Measurements from ENCODE around the gene GLTPD2.

DNA sequence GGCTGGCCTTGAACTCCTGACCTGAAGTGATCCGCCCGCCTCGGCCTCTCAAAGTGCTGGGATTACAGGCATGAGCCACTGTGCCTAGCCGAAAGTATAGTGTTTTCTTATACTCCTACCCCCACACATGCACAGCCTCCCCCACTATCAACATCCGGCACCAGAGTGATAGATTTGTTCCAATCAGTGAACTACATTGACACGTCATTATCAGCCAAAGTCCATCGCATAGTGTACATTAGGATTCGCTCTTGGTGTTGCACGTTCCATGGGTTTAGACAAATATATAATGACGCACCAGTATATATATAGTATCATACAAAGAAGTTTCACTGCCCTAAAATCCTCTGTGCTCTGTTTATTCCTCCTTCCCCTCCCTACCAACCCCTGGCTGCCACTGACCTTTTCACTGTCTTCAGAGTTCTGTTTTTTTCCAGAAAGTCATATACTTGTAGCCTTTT is 29.0 kb upstream of the GLTPD2 start:
- TF ChIP-seq POLR2A (IDR thresholded peaks at IDR 0.05): peak; percentile 47
- TF ChIP-seq, protein P1, sequence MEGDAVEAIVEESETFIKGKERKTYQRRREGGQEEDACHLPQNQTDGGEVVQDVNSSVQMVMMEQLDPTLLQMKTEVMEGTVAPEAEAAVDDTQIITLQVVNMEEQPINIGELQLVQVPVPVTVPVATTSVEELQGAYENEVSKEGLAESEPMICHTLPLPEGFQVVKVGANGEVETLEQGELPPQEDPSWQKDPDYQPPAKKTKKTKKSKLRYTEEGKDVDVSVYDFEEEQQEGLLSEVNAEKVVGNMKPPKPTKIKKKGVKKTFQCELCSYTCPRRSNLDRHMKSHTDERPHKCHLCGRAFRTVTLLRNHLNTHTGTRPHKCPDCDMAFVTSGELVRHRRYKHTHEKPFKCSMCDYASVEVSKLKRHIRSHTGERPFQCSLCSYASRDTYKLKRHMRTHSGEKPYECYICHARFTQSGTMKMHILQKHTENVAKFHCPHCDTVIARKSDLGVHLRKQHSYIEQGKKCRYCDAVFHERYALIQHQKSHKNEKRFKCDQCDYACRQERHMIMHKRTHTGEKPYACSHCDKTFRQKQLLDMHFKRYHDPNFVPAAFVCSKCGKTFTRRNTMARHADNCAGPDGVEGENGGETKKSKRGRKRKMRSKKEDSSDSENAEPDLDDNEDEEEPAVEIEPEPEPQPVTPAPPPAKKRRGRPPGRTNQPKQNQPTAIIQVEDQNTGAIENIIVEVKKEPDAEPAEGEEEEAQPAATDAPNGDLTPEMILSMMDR (IDR thresholded peaks at IDR 0.05): no peak

Data from right lobe of liver (tissue), 4 donors.